ENCODE measurements around the gene RIPK1.
A peak's percentile ranks its signal among the peaks of the same experiment; 100 is the strongest.
"Not testable (repeated sequence)": the region's sequence is repeated elsewhere in the genome, so short reads cannot be mapped to it uniquely, and the experiment has no call there.

The RIPK1 gene

GRCh38 chr6:3068329-3069214 is at the start of gene RIPK1:
RIPK1 (plus strand) TSS chr6:3068494; CDS start chr6:3076824, 8,330 bp downstream.
- H3K4me1 Mint-ChIP-seq, result peaks cover 18% of the 10 kb centered on the region
- peaks cover 4% of the 10 kb centered on the region for H3K36me3 Mint-ChIP-seq (ENCODE audit: low read depth)
- peaks cover 4% of the 10 kb centered on the region for H3K9me3 Mint-ChIP-seq
- H3K27ac Mint-ChIP-seq, result peak within 1 kb of the TSS; percentile 99 to 100 (median 99)
- peaks cover 8% of the 10 kb centered on the region for H3K27me3 Mint-ChIP-seq (ENCODE audit: low read depth)
- TF ChIP-seq CTCF (IDR thresholded peaks at IDR 0.05; ENCODE audit: unreplicated experiment in 3 of 3), result peak in 1 of 3 experiments; percentile 23
- H3K4me3 Mint-ChIP-seq, result peak within 1 kb of the TSS; percentile 97 to 98 (median 98)

GRCh38 chr6:3019065-3019464 is 49.2 kb upstream of the RIPK1 start:
- Mint-ChIP-seq H3K27me3 (ENCODE audit: low read depth) (peaks cover 3% of the 10 kb centered on the region), H3K27ac (no peak overlapping the region), H3K4me1 (peaks cover 7% of the 10 kb centered on the region), H3K4me3 (no peak overlapping the region), H3K9me3 (no peaks in the 10 kb centered on the region), H3K36me3 (ENCODE audit: low read depth) (peaks cover 61% of the 10 kb centered on the region)
- TF ChIP-seq CTCF (IDR thresholded peaks at IDR 0.05; ENCODE audit: unreplicated experiment in 3 of 3), result no peak

- Mint-ChIP-seq H3K27me3 (ENCODE audit: low read depth) (peaks cover 3% of the 10 kb centered on the region), H3K27ac (no peak overlapping the region), H3K4me1 (peaks cover 7% of the 10 kb centered on the region), H3K4me3 (no peak overlapping the region), H3K9me3 (no peaks in the 10 kb centered on the region), H3K36me3 (ENCODE audit: low read depth) (peaks cover 53% of the 10 kb centered on the region)
- TF ChIP-seq CTCF (IDR thresholded peaks at IDR 0.05; ENCODE audit: unreplicated experiment in 3 of 3), result no peak
These were observed 48.5 kb upstream of the RIPK1 start for GRCh38 chr6:3019749-3020320.

- H3K9me3 Mint-ChIP-seq; H3K27ac Mint-ChIP-seq; H3K4me1 Mint-ChIP-seq; H3K4me3 Mint-ChIP-seq; H3K27me3 Mint-ChIP-seq (ENCODE audit: low read depth): not testable (repeated sequence)
- H3K36me3 Mint-ChIP-seq (ENCODE audit: low read depth), result peaks cover 41% of the 10 kb centered on the region
These were observed 47.2 kb upstream of the RIPK1 start for GRCh38 chr6:3020976-3021598.

- peak overlapping the region in 2 of 3 experiments; percentile 22 to 29 for H3K27ac Mint-ChIP-seq
- peaks cover 6% of the 10 kb centered on the region for H3K27me3 Mint-ChIP-seq (ENCODE audit: low read depth)
- H3K4me1 Mint-ChIP-seq, result peaks cover 7% of the 10 kb centered on the region
- no peaks in the 10 kb centered on the region for H3K9me3 Mint-ChIP-seq
- peaks cover 29% of the 10 kb centered on the region for H3K36me3 Mint-ChIP-seq (ENCODE audit: low read depth)
- H3K4me3 Mint-ChIP-seq, result no peak overlapping the region
- no peak for TF ChIP-seq CTCF (IDR thresholded peaks at IDR 0.05; ENCODE audit: unreplicated experiment in 3 of 3)
These were observed 45.3 kb upstream of the RIPK1 start for GRCh38 chr6:3022765-3023662.

Data from nephron (organoid).